Choroid plexus epithelial cell (primary cell): ENCODE data around the gene TBC1D5.

Source experiments
- DNase-seq: peaks from one replicate; pipeline ENCODE4 v3.0.0-alpha.2; 2010; ENCODE audit warnings: low read depth
- H3K4me3 ChIP-seq: 2 replicates; pipeline ENCODE4 v1.5.1; 2011; ENCODE audit warnings: low read depth, mild to moderate bottlenecking, control low read depth, low read length, moderate library complexity
- TF ChIP-seq, protein P1 (sequence below): conservative IDR thresholded peaks from 2 replicates; pipeline ENCODE4 v1.5.1; 2011; ENCODE audit warnings: low read depth, mild to moderate bottlenecking, control low read depth, inconsistent platforms, low read length, moderate library complexity

TBC1D5 gene

GRCh38 chr3:17772556-17772955 lies 30.1 kb upstream of the TBC1D5 start:
- DNase-seq, result no peak
- no peak overlapping the region for H3K4me3 ChIP-seq
- TF ChIP-seq, protein P1, sequence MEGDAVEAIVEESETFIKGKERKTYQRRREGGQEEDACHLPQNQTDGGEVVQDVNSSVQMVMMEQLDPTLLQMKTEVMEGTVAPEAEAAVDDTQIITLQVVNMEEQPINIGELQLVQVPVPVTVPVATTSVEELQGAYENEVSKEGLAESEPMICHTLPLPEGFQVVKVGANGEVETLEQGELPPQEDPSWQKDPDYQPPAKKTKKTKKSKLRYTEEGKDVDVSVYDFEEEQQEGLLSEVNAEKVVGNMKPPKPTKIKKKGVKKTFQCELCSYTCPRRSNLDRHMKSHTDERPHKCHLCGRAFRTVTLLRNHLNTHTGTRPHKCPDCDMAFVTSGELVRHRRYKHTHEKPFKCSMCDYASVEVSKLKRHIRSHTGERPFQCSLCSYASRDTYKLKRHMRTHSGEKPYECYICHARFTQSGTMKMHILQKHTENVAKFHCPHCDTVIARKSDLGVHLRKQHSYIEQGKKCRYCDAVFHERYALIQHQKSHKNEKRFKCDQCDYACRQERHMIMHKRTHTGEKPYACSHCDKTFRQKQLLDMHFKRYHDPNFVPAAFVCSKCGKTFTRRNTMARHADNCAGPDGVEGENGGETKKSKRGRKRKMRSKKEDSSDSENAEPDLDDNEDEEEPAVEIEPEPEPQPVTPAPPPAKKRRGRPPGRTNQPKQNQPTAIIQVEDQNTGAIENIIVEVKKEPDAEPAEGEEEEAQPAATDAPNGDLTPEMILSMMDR, result no peak

- TF ChIP-seq, protein P1, result no peak
- peak; percentile 11 for DNase-seq
- no peak overlapping the region for H3K4me3 ChIP-seq
These were observed 29.0 kb upstream of the TBC1D5 start for GRCh38 chr3:17771177-17772017.

DNA sequence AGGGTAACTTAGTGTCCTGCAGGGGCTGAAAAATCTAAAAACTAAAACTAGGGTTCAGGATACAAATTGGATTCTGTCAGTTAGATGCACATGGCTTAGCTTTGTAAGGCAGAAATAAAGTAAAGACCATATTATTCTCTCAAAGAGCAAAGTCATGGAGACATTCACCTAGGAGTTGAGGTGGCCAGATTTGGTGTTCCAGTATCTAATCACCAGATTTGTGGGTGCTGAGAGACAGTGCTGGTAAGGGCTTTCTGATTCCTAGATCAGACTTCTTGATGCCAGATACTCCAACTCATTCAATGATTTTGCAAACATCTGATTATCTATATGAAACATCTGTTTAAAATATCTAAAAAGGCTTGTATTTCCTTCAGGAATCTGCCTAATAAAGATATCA lies 28.3 kb upstream of the TBC1D5 start:
- H3K4me3 ChIP-seq, result no peak overlapping the region
- no peak for DNase-seq
- TF ChIP-seq, protein P1, result no peak

GRCh38 chr3:17765819-17766472 lies 23.5 kb upstream of the TBC1D5 start:
- TF ChIP-seq, protein P1, result no peak
- H3K4me3 ChIP-seq, result no peak overlapping the region
- no peak for DNase-seq

DNA sequence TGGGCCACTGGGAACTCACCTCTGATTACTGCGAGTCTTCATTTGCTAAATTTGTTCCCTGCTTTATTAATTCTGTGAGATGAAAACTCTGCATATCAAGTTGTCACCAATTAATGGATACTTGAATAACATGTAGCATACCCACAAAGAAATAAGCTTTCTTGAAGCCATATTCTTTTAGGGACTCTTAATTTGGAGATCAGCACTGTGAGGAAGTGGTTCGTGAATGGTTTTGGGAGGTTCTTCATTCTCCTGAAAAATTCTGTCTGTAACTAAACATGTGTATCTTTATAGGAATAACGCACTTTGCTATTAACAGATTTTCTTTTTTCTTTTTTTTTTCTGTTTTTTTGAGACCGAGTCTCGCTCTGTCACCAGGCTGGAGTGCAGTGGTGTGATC lies 19.1 kb upstream of the TBC1D5 start:
- no peak overlapping the region for H3K4me3 ChIP-seq
- TF ChIP-seq, protein P1, result no peak
- DNase-seq, result no peak

- H3K4me3 ChIP-seq, result no peak overlapping the region
- TF ChIP-seq, protein P1, result no peak
- DNase-seq, result no peak
These were observed 17.5 kb upstream of the TBC1D5 start for GRCh38 chr3:17759901-17760300.

- TF ChIP-seq, protein P1, result no peak
- no peak overlapping the region for H3K4me3 ChIP-seq
- no peak for DNase-seq
These were observed 13.4 kb upstream of the TBC1D5 start for GRCh38 chr3:17755836-17756235.
